Smooth muscle cell of the brain vasculature (primary cell): Measurements from ENCODE around the gene TRAPPC3L.

Experiments used
- DNase-seq: peaks from one replicate; pipeline ENCODE4 v3.0.0-alpha.2; 2012; ENCODE audit warnings: low read depth, low spot score

The TRAPPC3L gene

GRCh38 chr6:116545651-116546050 lies at the start of gene TRAPPC3L:
TRAPPC3L (minus strand) TSS chr6:116545684; CDS start chr6:116545514, 170 bp downstream.
- no peak for DNase-seq

- DNase-seq: no peak
These were observed 49.8 kb upstream of the TRAPPC3L start for GRCh38 chr6:116595247-116595646.

GRCh38 chr6:116586738-116587137 lies 41.3 kb upstream of the TRAPPC3L start:
- DNase-seq: no peak

GRCh38 chr6:116586276-116586675 lies 40.8 kb upstream of the TRAPPC3L start:
- DNase-seq: no peak

- no peak for DNase-seq
These were observed 34.7 kb upstream of the TRAPPC3L start for GRCh38 chr6:116580198-116580597.

GRCh38 chr6:116579143-116579542 lies 33.7 kb upstream of the TRAPPC3L start:
- no peak for DNase-seq

GRCh38 chr6:116578335-116578734 lies 32.9 kb upstream of the TRAPPC3L start:
- DNase-seq: no peak

GRCh38 chr6:116577486-116577885 lies 32.0 kb upstream of the TRAPPC3L start:
- no peak for DNase-seq

GRCh38 chr6:116575227-116575626 lies 29.7 kb upstream of the TRAPPC3L start:
- DNase-seq: no peak

- no peak for DNase-seq
These were observed 26.7 kb upstream of the TRAPPC3L start for GRCh38 chr6:116572162-116572561.

GRCh38 chr6:116571683-116572000 lies 26.2 kb upstream of the TRAPPC3L start:
- no peak for DNase-seq

GRCh38 chr6:116570856-116571682 lies 25.6 kb upstream of the TRAPPC3L start, which contains the start of gene RWDD1:
RWDD1 (plus strand) TSS chr6:116571504; CDS start chr6:116571583, 79 bp downstream.
- peak; percentile 98 for DNase-seq

GRCh38 chr6:116568821-116569755 lies 23.6 kb upstream of the TRAPPC3L start:
- no peak for DNase-seq

- DNase-seq: no peak
These were observed 22.6 kb upstream of the TRAPPC3L start for GRCh38 chr6:116568111-116568510.

GRCh38 chr6:116564921-116565872 lies 19.7 kb upstream of the TRAPPC3L start:
- DNase-seq: no peak

GRCh38 chr6:116564311-116564710 lies 18.8 kb upstream of the TRAPPC3L start:
- no peak for DNase-seq

- no peak for DNase-seq
These were observed 18.3 kb upstream of the TRAPPC3L start for GRCh38 chr6:116563830-116564229.

GRCh38 chr6:116562614-116563013 lies 17.1 kb upstream of the TRAPPC3L start:
- no peak for DNase-seq

- DNase-seq: no peak
These were observed 16.5 kb upstream of the TRAPPC3L start for GRCh38 chr6:116562019-116562403.

GRCh38 chr6:116561377-116562018 lies 16.0 kb upstream of the TRAPPC3L start:
- no peak for DNase-seq

GRCh38 chr6:116560130-116560529 lies 14.6 kb upstream of the TRAPPC3L start:
- DNase-seq: no peak
